ENCODE data around the gene PTPRD. TPM values are rescaled to one million over a fixed set of nuclear protein-coding genes. Genes with fewer than 3 reads are reported as not detected.

PTPRD gene
- total RNA-seq, 1 donor from 2014 or later: 85.4 TPM

DNA sequence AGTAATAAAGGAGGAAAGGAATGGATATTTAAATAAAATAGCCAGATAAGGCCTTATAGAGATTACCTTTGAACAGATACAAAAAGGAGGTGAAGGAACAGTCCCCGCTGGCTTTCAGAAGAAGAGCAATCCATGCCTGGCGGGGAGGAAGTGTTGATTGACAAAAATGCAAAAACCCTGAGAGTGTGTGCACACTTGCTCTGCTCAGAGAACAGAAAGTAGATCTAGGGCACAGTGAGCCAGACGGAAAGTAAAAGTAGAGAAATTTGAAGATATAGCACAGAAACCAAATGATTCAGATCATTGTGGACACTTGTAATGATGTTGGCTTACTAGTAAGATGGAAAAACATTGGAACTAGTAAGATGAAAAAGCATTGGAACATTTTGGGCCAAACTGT lies 720.6 kb downstream of the PTPRD start:
- no peak for DNase-seq (ENCODE audit: low read depth)

DNA sequence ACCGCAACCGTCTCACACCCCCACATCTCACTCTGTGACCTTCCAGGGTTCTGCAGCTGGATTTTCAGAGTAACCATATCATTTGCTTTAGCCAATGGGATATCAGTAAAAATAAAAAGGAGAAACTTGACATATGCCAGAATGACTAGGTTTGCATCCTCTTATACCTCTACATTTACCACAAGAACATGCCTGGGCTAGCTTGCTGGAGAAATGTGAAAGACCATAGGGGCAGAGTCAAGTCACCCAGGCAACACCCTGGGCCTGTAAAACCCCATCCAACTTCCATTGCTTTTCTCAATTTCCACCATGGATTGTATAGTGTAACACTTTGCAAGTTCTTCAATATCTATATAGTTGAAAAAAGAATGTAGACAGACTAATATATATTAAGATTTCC lies 731.1 kb downstream of the PTPRD start:
- no peak for DNase-seq (ENCODE audit: low read depth)

DNA sequence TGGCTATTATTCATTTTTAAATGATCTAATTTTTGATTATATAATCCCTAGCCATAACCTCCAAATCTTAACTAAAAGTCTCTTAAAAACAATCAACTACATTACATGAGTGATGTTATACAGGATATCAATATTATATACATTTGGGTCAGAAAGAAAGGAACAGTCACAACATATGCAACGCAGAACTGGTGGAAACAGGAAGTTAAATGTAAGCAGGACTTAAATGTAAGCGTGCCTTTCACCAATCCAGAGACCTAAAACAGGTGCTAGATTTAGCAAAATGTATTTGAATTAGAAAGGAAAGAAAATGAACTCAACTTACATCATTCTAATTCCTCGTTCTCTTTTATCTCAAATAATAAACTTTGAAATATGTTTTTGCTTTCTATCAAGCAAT lies 738.5 kb downstream of the PTPRD start:
- DNase-seq (ENCODE audit: low read depth): no peak

DNA sequence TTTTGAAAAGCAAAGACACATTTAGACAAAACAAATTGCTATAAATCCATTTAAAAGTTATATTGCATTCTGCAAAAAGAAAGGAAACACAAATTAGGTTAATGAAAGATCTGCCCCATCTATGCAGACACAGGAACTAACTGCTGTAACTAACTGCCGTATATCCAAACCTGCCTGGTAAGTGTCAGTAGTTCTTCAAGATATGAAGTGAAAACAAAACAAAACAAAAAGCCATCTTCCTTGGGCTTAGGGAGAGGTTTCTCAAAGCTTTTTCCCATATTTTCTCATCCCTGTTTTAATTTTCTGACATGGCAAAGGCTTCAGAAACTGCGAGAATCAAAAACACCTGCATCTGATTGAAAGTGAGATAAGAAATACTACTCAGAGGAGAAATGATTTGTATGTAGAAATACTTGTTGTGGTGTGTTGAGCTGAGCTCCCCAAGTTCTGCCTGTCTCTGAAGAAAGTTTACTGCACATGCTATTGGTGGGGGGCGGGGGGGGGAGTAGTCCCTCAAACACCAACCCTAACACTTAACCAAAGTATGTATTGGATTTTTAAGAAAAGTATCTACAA lies 750.5 kb downstream of the PTPRD start:
- no peak for DNase-seq (ENCODE audit: low read depth)

DNA sequence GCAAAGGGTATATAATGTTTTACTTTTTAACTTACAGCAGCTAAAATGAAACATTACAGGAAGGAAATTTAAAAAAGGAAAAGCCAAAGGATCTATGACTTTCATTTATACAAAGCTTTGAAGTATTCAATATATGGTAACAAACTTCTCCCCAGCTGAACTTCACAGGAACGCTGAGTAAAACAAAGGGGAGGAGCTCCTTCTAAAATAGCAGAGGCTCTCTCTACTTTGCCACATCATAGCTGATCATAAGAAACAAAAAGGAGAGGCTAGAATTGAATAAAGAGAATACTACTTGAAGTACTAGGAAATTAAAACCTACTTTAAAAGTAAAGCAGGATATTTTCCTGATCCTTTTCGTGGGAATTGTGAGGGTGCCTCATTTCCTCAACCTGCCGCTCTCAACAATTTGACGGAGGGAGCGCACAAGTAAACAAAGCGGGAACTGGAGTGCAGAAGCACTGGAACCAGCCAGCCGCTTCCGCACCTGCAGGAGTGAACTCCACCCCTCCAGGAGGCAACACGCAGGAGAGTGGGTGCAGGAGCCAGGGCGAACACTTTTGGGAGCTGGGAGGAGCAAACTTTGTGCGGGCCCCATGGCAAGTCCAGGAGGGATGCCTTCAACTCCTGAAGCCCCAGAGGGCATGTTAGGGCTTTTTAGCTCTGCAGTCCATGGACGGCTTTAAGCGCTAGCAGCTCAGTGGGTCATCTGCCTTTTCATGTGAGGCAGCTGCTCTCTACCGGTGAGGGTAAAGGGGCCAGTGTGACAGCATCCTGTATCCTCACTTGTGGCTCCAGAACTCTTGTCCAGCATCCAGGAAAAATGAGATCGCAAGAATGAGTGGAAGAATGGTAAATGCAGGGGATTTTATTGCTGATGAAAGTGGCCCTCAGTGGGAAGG lies 757.4 kb downstream of the PTPRD start:
- no peak for DNase-seq (ENCODE audit: low read depth)

DNA sequence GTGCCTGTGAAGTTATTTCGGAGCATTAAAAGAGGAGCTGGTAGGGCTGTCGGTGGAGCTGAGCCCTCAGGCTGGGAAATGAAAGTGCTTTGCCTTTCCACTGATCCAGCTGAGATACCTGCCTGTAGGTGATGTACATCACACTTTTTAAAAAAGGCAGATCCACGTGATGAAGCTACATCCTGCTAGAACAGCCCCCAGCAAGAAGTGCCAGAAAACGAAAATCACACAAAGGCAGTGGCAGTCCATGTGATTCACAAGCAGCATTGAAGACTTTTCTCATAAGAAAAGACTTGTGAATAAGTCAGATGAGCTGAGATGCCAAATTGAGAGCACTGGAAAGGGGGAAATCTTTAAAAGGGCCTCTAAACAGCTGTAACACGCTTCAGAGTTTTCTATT lies 765.1 kb downstream of the PTPRD start:
- no peak for DNase-seq (ENCODE audit: low read depth)

DNA sequence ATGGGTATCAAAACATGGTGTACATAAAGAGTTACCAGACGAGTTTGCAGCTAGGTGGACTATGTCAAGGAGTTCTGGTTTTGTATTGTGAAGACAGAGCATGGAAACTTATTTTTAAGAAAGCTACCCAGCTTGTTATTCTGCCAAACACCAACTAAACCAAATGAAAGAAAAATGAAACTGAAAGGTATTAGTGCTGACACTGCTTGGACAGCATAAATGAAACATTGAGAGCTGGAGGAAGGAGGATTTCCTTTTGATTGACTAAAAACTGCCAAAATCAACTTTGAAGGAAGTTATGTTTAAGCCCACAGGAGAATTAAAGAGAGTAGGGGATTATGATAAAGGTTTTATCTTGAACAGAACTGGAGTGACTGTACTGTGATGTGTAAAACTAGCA lies 766.2 kb downstream of the PTPRD start:
- DNase-seq (ENCODE audit: low read depth): no peak

DNA sequence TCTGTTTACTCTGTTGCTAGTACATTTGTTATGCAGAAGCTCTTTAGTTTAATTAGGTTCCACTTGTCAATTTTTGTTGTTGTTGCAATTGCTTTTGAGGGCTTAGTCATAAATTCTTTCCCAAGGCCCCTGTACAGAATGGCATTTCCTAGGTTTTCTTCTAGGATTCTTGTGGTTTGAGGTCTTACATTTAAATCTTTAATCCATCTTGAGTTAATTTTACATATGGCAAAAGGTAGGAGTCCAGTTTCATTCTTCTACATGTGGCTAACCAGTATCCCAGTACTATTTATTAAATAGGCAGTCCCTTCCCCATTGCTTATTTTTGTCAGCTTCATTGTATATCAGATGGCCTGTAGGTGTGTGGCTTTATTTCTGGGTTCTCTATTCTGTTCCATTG lies 792.4 kb downstream of the PTPRD start:
- DNase-seq (ENCODE audit: low read depth): peak; percentile 73

DNA sequence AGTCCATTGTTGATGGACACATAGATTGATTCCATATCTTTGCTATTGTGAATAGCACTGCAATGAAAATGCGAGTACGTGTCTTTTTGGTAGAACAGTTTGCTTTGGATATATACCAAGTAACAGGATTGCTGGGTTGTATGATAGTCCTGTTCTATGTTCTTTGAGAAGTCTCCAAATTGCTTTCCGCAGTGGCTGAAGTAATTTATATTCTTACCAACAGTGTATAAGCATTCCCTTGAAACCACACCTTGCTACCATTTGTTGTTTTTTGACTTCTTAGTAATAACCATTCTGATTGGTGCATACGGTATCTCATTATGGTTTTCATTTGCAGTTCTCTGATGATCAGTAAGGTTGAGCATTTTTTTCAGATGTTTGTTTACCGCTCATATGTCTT lies 792.9 kb downstream of the PTPRD start:
- no peak for DNase-seq (ENCODE audit: low read depth)

DNA sequence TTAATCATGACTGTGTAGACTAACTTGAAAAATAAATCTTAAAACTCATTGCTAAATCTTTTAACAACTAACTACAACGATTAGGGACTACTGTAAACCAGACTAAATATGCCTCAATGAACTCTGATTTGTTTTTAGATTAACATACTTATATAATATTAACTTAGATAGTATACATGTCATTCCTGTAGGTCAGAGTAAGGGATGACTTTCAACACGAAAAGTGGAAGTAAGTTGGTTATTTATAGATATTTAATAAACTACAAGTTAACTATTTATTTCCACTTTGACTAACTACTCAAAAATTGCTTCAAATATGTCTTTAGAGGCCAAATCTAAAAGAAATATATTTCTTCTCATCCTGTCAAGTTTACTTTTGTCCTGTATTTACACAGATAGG lies 795.6 kb downstream of the PTPRD start:
- DNase-seq (ENCODE audit: low read depth): no peak

DNA sequence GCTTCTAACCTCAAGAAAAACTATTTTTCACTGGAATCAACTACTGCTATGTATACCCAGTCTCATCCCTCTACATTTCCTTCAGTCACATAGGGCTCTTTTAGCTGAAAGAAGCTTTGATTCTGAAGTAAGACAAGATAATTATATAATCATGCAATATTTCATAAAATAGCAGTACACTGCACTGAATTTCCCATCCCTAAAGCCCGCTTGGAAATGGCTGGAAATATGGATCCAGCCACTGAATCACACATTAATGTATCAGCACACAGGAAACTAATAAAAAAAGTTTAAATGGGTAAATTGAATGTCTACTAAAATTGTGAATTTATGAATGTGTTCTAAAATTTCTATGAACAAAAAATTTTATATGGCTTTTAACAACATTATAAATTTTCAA lies 808.7 kb downstream of the PTPRD start:
- no peak for DNase-seq (ENCODE audit: low read depth)

DNA sequence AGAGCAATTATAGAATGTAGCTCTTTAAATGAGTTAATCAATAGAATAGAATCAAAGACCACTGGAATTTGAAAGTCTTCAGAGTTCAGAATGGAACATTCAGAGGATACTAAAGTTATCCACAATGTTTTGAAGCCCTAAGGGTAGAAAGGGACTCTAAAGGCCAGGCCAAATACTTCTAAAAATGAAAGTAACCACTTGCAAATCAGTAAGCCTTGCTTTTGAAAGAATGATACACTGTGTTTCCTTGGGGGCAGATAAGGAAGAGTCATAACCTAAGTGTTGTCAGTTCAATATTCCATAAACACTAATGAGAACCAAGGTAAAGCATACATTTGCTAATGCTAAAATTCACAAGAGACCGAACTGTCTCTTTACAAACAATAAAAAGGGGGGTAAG lies 813.5 kb downstream of the PTPRD start:
- no peak for DNase-seq (ENCODE audit: low read depth)

DNA sequence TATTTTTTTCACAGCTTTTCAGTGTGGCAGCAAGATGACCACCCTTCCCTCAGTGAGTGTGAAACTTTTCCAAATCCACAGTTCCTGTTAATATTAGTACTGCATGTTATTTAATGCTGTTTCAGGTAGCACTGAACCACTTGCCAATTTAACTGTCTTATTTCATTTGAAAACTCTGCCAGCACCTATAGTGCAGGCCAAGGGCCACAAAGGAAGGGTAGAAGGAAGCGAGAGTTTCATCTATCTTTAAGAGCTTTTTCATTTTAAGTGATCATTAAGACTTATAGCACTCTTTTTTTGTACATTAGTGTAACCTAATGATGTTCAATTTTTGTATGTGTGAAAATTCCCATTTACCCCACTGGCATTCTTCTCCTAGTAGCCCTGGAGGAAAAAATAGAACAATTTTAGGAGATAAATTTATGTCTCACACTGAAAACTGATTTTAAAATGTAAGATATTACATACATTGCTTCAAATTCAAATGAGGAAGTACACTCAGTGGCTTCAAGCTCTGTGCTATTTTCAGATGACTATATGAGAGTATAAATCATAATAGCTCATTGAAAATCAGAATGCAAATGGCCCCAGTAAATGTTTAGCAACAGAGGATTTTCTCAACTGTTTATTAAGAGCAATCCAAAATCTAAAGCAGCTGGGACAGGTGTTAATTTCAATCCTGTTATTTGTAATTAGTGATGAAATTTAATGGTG lies 820.5 kb downstream of the PTPRD start:
- no peak for DNase-seq (ENCODE audit: low read depth)

DNA sequence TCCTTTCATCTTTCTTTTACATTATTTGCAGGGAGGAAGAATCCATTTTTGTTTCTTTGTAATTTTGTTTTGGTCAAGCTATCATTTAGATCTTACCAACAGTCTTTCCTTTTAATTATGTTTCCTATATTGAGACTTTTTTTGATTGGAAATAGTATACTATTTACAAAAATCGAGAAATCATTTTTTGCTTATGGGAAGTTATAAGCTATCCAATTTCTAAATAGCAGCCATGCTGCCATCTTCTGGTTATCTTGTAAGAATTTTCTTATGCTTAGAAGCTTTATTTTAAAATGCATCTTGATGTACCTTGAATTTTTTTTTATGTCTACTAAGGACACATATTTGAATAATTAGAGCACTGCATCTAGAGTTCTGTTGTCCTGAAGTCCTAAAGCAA lies 821.2 kb downstream of the PTPRD start:
- DNase-seq (ENCODE audit: low read depth): peak; percentile 66

DNA sequence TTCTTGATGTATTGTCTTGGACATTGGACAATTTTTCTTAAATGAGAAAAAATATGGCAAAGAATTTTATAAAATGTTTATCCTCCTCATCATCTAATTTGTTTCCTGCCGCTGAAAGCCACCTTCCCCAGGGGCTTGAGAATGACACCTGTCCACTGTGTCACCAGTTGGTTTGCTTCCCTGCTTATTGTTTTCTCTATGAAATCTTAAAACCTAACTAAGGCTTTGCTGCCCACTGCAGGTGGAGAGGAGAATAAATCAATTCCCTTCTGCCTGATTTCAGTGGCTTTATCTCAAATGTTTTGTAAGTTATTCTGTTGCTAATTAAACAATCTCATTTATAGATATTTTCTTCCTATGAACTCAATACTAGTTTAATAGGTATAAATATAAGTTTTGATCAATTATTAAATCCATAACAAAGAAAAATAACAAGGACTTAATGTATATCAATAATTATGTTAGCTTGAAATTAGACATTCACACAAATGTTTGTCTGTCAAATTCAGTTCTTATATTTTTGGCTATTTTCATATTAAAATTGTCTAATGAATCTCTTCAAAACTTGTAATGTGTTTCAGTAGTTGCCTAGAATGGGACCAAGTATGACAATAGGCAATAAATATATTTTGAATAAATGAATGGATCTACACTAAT lies 822.5 kb downstream of the PTPRD start:
- peak; percentile 68 for DNase-seq (ENCODE audit: low read depth)

DNA sequence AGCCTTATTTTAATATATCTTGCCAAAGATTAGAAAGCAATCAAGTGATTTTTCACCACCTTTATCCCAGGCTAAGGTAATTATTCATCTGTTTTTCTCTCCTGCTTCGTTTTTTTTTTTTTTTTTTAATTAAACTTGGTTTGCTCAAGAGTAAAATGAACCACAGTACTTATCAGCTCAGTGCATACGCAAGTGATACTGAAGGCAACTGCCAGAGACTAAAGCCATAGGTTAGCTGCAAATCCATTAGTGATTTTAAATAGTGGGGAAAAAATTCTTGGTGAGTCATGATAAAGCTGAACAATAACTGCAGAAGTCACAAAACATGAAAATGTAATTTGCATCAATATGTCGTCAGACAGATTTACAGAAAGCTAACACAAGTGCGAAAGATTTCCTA lies 829.1 kb downstream of the PTPRD start:
- DNase-seq (ENCODE audit: low read depth): no peak

DNA sequence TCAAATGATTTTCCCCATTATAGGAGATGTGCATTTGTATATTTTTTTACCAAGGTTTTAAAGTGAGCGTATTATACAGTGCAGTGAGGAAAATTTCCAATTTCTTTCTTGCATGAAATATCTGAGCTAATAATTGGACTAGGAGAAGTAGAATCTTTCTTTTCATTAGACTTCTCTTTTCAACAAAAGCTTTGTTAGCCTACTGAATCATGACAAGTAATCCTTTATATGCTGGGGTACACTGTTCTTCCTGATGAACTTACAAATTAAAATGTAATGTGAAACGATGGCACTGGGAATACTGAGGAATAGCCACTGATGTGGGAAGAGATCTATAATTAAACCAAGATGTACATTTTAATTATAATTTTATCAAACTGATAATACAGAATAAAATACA lies 829.6 kb downstream of the PTPRD start:
- DNase-seq (ENCODE audit: low read depth): no peak

DNA sequence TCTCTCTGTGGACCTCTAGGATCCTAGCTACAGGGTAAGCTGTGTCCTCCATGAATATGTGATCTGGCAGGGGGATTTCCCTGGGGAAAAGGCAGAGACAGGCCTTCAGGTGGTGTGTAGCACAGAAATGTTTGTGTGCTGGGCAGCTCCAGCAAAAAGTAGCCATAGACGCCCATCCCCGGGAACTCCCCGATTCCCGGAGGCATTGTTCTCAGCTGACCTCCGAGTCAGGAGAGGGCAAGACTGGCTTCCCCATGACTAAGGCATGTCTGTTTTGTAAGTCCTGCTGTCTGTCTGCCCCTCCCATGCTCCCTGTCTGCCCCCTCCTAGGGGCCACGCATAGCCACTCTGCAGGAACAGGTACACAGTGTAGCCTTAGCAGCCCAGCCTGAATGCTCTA lies 834.5 kb downstream of the PTPRD start:
- no peak for DNase-seq (ENCODE audit: low read depth)

DNA sequence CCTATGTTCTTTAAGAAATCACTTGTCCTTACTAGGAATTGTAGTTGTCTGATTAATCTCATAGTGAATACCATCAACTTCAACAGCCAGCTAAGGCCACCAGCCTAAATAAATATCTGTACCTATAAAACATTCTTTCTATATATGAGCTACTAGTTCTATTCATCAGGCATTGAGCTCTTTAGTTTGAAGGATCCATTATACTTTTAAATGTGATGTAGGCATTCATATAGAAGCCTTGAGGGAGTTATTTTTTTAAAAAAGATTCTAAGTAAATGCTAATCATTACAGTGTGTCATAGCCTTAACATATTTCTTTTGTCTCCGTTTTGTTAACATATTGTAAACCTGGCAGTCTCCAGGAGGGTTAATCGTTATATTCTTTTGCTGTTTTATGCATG lies 838.3 kb downstream of the PTPRD start:
- DNase-seq (ENCODE audit: low read depth): no peak

DNA sequence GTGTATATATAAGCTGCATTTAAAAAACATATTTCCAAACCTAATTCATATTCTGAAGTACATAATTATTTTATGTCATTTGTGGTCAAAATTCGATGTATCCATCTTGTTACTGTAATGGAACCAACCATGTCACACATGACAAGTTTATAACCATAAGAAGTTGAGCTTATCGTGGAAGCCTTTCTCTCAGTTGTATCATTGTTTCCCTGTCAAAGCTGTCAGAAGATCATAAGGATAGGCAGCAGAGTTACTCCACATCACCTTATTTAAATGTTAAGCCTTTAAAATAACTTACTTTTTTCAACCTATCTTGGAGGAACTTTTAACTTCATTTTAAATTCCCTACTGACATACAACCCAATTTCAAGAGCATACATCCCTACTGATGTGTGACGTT lies 841.5 kb downstream of the PTPRD start:
- DNase-seq (ENCODE audit: low read depth): no peak

DNA sequence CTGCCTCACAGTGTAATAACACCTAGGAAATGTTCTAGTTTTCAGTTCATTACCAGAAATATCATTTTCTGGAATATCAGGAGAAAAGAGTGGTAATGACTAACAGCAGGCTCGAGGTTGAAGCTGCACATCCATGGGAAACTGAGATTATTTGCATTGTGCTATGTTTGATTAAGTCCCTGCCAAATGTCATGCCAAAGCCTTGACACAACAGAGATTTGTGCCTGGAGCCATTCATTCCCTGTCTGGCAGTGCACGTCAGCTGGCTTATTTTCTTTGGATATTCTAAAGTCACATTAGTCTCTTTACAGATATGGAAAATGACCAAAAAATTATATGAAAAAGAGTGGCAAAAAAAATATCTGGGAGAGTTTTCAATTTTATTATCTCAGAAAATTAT lies 848.0 kb downstream of the PTPRD start:
- no peak for DNase-seq (ENCODE audit: low read depth)

DNA sequence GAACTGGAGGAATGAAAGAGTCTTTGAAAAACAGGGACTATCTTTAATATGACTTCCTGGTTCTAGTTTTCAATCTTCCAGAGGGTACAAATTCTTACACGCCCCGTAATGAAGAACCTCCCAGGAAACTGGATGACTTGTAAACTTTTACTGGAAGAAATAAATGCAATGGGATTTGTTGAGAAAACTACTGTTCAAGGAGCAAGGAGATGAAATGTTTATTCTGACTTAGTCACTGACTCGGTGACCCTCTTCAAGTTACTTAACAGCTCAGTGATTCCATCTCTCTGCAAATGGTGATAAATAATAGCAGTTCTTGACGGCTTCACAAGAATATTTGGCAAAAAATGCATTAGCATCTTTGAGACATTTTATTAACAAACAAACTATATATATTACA lies 858.6 kb downstream of the PTPRD start:
- peak; percentile 95 for DNase-seq (ENCODE audit: low read depth)

DNA sequence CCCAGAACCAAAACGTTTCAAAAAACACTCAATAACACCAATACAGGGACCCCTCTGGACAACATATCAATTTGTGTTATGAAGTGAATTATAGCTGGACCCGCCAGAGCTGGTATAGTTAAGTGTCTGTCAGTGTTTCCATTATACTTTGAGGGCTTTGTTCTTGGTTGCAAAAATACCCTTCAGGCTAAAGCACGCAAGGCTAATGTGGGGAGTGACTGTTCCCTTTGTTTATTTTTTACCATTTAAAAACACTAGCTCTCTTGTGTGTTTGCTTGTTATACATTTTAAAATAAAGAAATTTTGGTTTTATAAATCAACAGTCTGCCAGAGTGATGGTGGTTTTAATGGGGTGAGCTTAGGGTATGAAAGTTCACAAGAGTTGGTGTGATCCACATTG lies 859.5 kb downstream of the PTPRD start:
- DNase-seq (ENCODE audit: low read depth): peak; percentile 47
